Measurements from ENCODE around the gene CYYR1.
A peak's percentile ranks its signal among the peaks of the same experiment; 100 is the strongest.
"Not testable (repeated sequence)": the region's sequence is repeated elsewhere in the genome, so short reads cannot be mapped to it uniquely, and the experiment has no call there.

Gene CYYR1

GRCh38 chr21:26489781-26490180, 83.3 kb downstream of the CYYR1 start:
- DNase-seq (ENCODE audit: low spot score), result no peak

GRCh38 chr21:26487981-26488480, 85.1 kb downstream of the CYYR1 start:
- DNase-seq (ENCODE audit: low spot score), result no peak

- DNase-seq (ENCODE audit: low spot score), result no peak
Measured at GRCh38 chr21:26473471-26473870, 99.6 kb downstream of the CYYR1 start.

- DNase-seq (ENCODE audit: low spot score), result peak; percentile 18
Measured at GRCh38 chr21:26471099-26471471, 102.0 kb downstream of the CYYR1 start.

GRCh38 chr21:26470351-26471098, 102.6 kb downstream of the CYYR1 start:
- DNase-seq (ENCODE audit: low spot score), result no peak

GRCh38 chr21:26469789-26470188, 103.3 kb downstream of the CYYR1 start:
- DNase-seq (ENCODE audit: low spot score), result peak; percentile 32

- DNase-seq (ENCODE audit: low spot score), result no peak
Measured at GRCh38 chr21:26465916-26466315, 107.2 kb downstream of the CYYR1 start.

- no peak for DNase-seq (ENCODE audit: low spot score)
Measured at GRCh38 chr21:26461500-26461899, 111.6 kb downstream of the CYYR1 start.

GRCh38 chr21:26460621-26461020, 112.5 kb downstream of the CYYR1 start:
- no peak for DNase-seq (ENCODE audit: low spot score)

GRCh38 chr21:26458854-26459253, 114.2 kb downstream of the CYYR1 start:
- not testable (repeated sequence) for DNase-seq (ENCODE audit: low spot score)

GRCh38 chr21:26457817-26458216, 115.3 kb downstream of the CYYR1 start:
- DNase-seq (ENCODE audit: low spot score), result no peak

- DNase-seq (ENCODE audit: low spot score), result no peak
Measured at GRCh38 chr21:26453267-26453666, 119.8 kb downstream of the CYYR1 start.

GRCh38 chr21:26451081-26451740, 121.9 kb downstream of the CYYR1 start:
- DNase-seq (ENCODE audit: low spot score), result no peak

- DNase-seq (ENCODE audit: low spot score), result peak; percentile 78
Measured at GRCh38 chr21:26449161-26449560, 123.9 kb downstream of the CYYR1 start.

GRCh38 chr21:26448751-26449150, 124.3 kb downstream of the CYYR1 start:
- DNase-seq (ENCODE audit: low spot score), result no peak

- DNase-seq (ENCODE audit: low spot score), result no peak
Measured at GRCh38 chr21:26447932-26448475, 125.1 kb downstream of the CYYR1 start.

- DNase-seq (ENCODE audit: low spot score), result no peak
Measured at GRCh38 chr21:26445440-26445839, 127.6 kb downstream of the CYYR1 start.

GRCh38 chr21:26444646-26445045, 128.4 kb downstream of the CYYR1 start:
- no peak for DNase-seq (ENCODE audit: low spot score)

GRCh38 chr21:26443867-26444266, 129.2 kb downstream of the CYYR1 start:
- DNase-seq (ENCODE audit: low spot score), result no peak

- DNase-seq (ENCODE audit: low spot score), result no peak
Measured at GRCh38 chr21:26443291-26443690, 129.8 kb downstream of the CYYR1 start.

GRCh38 chr21:26441149-26441548, 131.9 kb downstream of the CYYR1 start:
- DNase-seq (ENCODE audit: low spot score), result no peak

GRCh38 chr21:26438976-26439375, 134.1 kb downstream of the CYYR1 start:
- no peak for DNase-seq (ENCODE audit: low spot score)

GRCh38 chr21:26437326-26438009, 135.6 kb downstream of the CYYR1 start:
- no peak for DNase-seq (ENCODE audit: low spot score)

All from globus pallidus (tissue), 1 donor.